Naive thymus-derived CD8-positive, alpha-beta T cell (primary cell): ENCODE results near the gene RHBDD1. TPM values are rescaled to one million over a fixed set of nuclear protein-coding genes. Genes with fewer than 3 reads are reported as not detected.

Source experiments
- ATAC-seq, 2 donors: fragments of 150-1000 bp; cut with Tn5 transposase in 1 of 2; sonication (Bioruptor Pico), chemical (Tn5 transposase) in 1 of 2; 1 replicate in 1 of 2; 2 replicates in 1 of 2; pipeline ENCODE4 v1.10.0; 2021; ENCODE audit warnings: mild to moderate bottlenecking in 2 of 2, moderate library complexity in 2 of 2
- POLR2A ChIA-PET: fragments of 350-600 bp; sonication (Branson Sonifier 250); formaldehyde crosslinking; loops from one replicate; lab custom pipeline; 2021; ENCODE audit warnings: antibody characterized with exemption; lab: Charles Lee
- DNase-seq, 10 donors: peaks; one replicate each; pipeline versions ENCODE4 v3.0.0 to v3.0.0-alpha.2; 2020 to 2022
- H3K27ac Mint-ChIP-seq, 10 donors: one replicate each; pipeline ENCODE4 v1.8.0; 2020 to 2022; ENCODE audit warnings: mild to moderate bottlenecking in 10 of 10, mixed read lengths in 10 of 10, moderate library complexity in 4 of 10, inconsistent platforms in 1 of 10
- H3K27me3 Mint-ChIP-seq, 5 donors: one replicate each; pipeline ENCODE4 v1.8.0; 2021 to 2022; ENCODE audit warnings: mixed read lengths in 5 of 5
- H3K36me3 Mint-ChIP-seq, 3 donors: one replicate each; pipeline ENCODE4 v1.8.0; 2020 to 2022; ENCODE audit warnings: mixed read lengths in 3 of 3, mild to moderate bottlenecking in 2 of 3, inconsistent platforms in 1 of 3
- H3K4me1 Mint-ChIP-seq, 4 donors: one replicate each; pipeline ENCODE4 v1.8.0; 2021 to 2022; ENCODE audit warnings: mixed read lengths in 4 of 4
- H3K4me3 Mint-ChIP-seq, 10 donors: one replicate each; pipeline ENCODE4 v1.8.0; 2020 to 2022; ENCODE audit warnings: mild to moderate bottlenecking in 10 of 10, mixed read lengths in 10 of 10, moderate library complexity in 6 of 10, inconsistent platforms in 1 of 10
- H3K9me3 Mint-ChIP-seq, 9 donors: one replicate each; pipeline ENCODE4 v1.8.0; 2020 to 2022; ENCODE audit warnings: mixed read lengths in 9 of 9, mild to moderate bottlenecking in 3 of 9, inconsistent platforms in 1 of 9, moderate library complexity in 1 of 9
- polyA plus RNA-seq, 3 donors: library from polyadenylated mRNA; unstranded; fragments of 300-500 nt; fragmentation: Illumina TruSeq; gene quantifications; one replicate each; pipeline ENCODE4 v1.2.3, GENCODE V29; 2021
- total RNA-seq, 8 experiments: library from RNA in 2 of 8; stranded (reverse) in 2 of 8; gene quantifications; one replicate each; pipeline ENCODE4 v1.2.3 and lab custom pipeline; 2021 to 2026

Gene RHBDD1
- total and polyA plus RNA-seq, 5 experiments from 2014 or later, result 13.7 to 55.6 (median 20.4) TPM

DNA sequence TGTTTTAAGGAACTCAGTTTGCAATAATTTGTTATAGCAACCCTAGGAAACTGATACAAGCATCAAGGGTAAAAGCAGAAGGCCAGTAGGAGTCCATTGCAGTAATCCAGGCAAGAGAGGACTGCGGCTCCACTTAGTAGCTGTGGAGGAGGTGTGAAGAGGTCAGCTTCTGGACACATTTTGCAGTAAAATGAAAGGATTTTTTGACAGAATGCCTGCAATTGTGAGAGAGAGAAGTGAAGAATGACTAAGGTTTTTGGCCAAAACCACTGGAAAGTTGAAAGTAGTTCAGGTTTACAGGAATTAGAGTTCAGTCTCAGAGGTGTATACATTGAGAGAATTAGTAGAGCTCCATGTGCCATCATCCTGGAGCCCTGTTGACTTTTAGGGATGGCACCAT, 129.5 kb downstream of the RHBDD1 start:
- Mint-ChIP-seq H3K4me3 (no peak overlapping the region), H3K36me3 (peaks cover 3 to 27% (median 5%) of the 10 kb centered on the region in 3 donors), H3K4me1 (peaks cover 3 to 20% (median 18%) of the 10 kb centered on the region in 4 donors), H3K27me3 (no peaks in the 10 kb centered on the region), H3K9me3 (peaks cover 0 to 3% (median 0%) of the 10 kb centered on the region in 9 donors), H3K27ac (no peak overlapping the region)
- ATAC-seq (no peak), DNase-seq (no peak)
- POLR2A ChIA-PET, result no interaction called here

DNA sequence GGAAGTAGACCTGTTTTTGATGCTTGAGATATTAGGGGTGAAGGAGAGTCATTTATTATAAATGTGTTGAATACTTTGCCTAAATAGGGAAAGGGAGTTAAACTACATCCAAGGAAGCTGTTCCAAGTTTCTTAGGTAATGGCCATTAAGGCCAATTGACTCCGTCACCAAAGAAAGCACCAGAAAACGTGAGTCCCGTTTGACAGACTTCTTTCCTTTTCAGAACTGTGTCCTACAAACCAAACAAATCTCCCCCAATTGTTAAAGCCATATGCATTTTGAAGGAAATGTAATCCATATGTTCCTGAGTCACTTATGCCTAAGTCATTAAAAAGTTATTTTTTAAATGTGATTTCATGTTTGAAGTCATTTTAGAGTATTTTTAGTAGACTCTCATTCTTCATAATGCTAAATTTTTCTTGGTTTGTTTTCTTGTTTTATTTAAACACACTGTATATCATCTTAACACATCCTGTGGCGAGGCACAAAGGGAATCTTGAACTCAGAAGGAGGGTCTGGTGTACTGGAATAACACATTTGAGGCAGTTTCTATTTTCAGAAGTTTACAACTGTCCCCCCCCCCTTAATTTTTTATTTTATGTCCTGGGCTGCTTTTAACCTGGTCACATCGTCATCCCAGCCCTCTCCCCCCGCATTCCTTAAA, 133.7 kb downstream of the RHBDD1 start:
- peaks cover 0 to 3% (median 0%) of the 10 kb centered on the region in 9 donors for H3K9me3 Mint-ChIP-seq
- H3K27me3 Mint-ChIP-seq, result no peaks in the 10 kb centered on the region
- POLR2A ChIA-PET, result no interaction called here
- H3K4me1 Mint-ChIP-seq, result peaks cover 10 to 49% (median 48%) of the 10 kb centered on the region in 4 donors
- ATAC-seq, result no peak
- peak overlapping the region in 5 of 10 donors; percentile 36 to 73 (median 66) for H3K4me3 Mint-ChIP-seq
- DNase-seq, result no peak
- H3K36me3 Mint-ChIP-seq, result peaks cover 3 to 20% (median 17%) of the 10 kb centered on the region in 3 donors
- H3K27ac Mint-ChIP-seq, result peak overlapping the region in 4 of 10 donors; percentile 32 to 85 (median 60)

DNA sequence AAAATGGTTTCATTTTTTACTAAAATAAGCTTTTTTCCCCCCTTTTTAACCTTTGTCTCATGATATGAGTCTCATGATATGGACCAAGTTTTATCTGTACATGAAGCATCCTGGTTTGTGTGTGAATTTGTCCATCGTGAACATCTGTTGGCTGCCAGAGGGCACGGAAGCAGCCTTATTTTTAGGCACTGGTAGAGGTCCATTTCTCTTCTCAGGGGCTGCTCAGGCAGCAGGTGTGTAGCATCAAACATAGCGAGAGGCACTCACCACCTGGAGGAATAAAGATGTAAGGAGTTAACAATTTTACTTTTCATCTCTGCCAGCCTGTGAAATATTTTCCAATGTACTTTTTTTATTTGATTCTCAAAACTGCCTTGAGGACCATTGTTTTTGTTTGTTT, 134.5 kb downstream of the RHBDD1 start:
- Mint-ChIP-seq H3K36me3 (peaks cover 3 to 25% (median 19%) of the 10 kb centered on the region in 3 donors), H3K4me3 (peak overlapping the region in 9 of 10 donors; percentile 36 to 73 (median 66)), H3K4me1 (peaks cover 10 to 51% (median 48%) of the 10 kb centered on the region in 4 donors), H3K27ac (peak overlapping the region; percentile 21 to 85 (median 60)), H3K9me3 (peaks cover 0 to 3% (median 0%) of the 10 kb centered on the region in 9 donors), H3K27me3 (no peaks in the 10 kb centered on the region)
- ATAC-seq, result no peak
- POLR2A ChIA-PET, result no interaction called here
- no peak for DNase-seq

DNA sequence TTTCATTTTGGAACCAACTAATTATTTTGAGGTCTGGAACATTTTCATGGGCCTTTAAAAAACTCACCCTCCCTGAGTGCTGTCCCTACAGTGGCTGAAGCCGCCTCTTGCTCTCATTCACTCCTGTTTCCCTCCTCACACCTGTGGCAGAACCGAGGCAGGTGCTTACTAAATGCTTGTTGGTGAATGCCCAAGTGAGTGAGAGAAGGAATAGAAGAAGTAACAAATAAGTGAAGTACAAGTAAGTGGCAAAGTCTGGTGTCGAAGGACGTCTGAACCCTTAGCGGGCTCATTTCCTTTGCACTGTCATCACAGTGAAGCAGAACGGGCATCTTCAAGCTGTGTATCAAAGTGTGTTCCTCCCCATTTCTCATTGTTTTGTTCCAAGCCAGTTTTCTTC, 135.2 kb downstream of the RHBDD1 start:
- Mint-ChIP-seq H3K27me3 (no peaks in the 10 kb centered on the region), H3K36me3 (peaks cover 3 to 25% (median 19%) of the 10 kb centered on the region in 3 donors), H3K27ac (peak overlapping the region; percentile 40 to 87 (median 82)), H3K9me3 (peaks cover 0 to 3% (median 0%) of the 10 kb centered on the region in 9 donors), H3K4me3 (peak overlapping the region; percentile 10 to 79 (median 44)), H3K4me1 (peaks cover 12 to 51% (median 49%) of the 10 kb centered on the region in 4 donors)
- DNase-seq (peak in 2 of 10 donors; percentile 6 to 12), ATAC-seq (peak; percentile 33 to 50)
- POLR2A ChIA-PET, result no interaction called here

GRCh38 chr2:226971770-226972169, 135.9 kb downstream of the RHBDD1 start:
- POLR2A ChIA-PET, result no interaction called here
- peaks cover 3 to 27% (median 15%) of the 10 kb centered on the region in 3 donors for H3K36me3 Mint-ChIP-seq

GRCh38 chr2:226973816-226974215, 138.0 kb downstream of the RHBDD1 start:
- Mint-ChIP-seq H3K27me3 (no peaks in the 10 kb centered on the region), H3K27ac (peak overlapping the region in 6 of 10 donors; percentile 9 to 63 (median 42)), H3K36me3 (peaks cover 0 to 32% (median 11%) of the 10 kb centered on the region in 3 donors), H3K4me3 (no peak overlapping the region), H3K9me3 (no peaks in the 10 kb centered on the region), H3K4me1 (peaks cover 19 to 60% (median 53%) of the 10 kb centered on the region in 4 donors)
- DNase-seq, result no peak
- ATAC-seq, result no peak
- POLR2A ChIA-PET, result no interaction called here

More at GRCh38 chr2:226971770-226972169, 135.9 kb downstream of the RHBDD1 start:
- H3K4me1 Mint-ChIP-seq, result peaks cover 14 to 55% (median 50%) of the 10 kb centered on the region in 4 donors
- DNase-seq (no peak), ATAC-seq (no peak)
- no peaks in the 10 kb centered on the region for H3K27me3 Mint-ChIP-seq
- peaks cover 0 to 3% (median 0%) of the 10 kb centered on the region in 9 donors for H3K9me3 Mint-ChIP-seq
- peak overlapping the region in 6 of 10 donors; percentile 26 to 79 (median 55) for H3K4me3 Mint-ChIP-seq
- peak overlapping the region in 4 of 10 donors; percentile 48 to 87 (median 83) for H3K27ac Mint-ChIP-seq

- H3K27me3 Mint-ChIP-seq, result no peaks in the 10 kb centered on the region
- peaks cover 17 to 41% (median 21%) of the 10 kb centered on the region in 4 donors for H3K4me1 Mint-ChIP-seq
- no peaks in the 10 kb centered on the region for H3K9me3 Mint-ChIP-seq
- no peak for DNase-seq
- H3K4me3 Mint-ChIP-seq, result no peak overlapping the region
- H3K27ac Mint-ChIP-seq, result no peak overlapping the region
- POLR2A ChIA-PET, result no interaction called here
- no peak for ATAC-seq
- peaks cover 0 to 37% (median 10%) of the 10 kb centered on the region in 3 donors for H3K36me3 Mint-ChIP-seq
Observed at GRCh38 chr2:226977775-226978190, 141.9 kb downstream of the RHBDD1 start.

- DNase-seq, result no peak
- Mint-ChIP-seq H3K4me1 (peaks cover 14 to 36% (median 18%) of the 10 kb centered on the region in 4 donors), H3K4me3 (no peak overlapping the region), H3K9me3 (no peaks in the 10 kb centered on the region), H3K27me3 (no peaks in the 10 kb centered on the region), H3K36me3 (peaks cover 0 to 32% (median 10%) of the 10 kb centered on the region in 3 donors), H3K27ac (peak overlapping the region in 1 of 10 donors; percentile 28)
- POLR2A ChIA-PET, result no interaction called here
- no peak for ATAC-seq
Observed at GRCh38 chr2:226978300-226978699, 142.4 kb downstream of the RHBDD1 start.

GRCh38 chr2:226979004-226979403, 143.2 kb downstream of the RHBDD1 start:
- Mint-ChIP-seq H3K9me3 (no peaks in the 10 kb centered on the region), H3K27ac (peak overlapping the region in 3 of 10 donors; percentile 9 to 53 (median 28)), H3K36me3 (peaks cover 0 to 27% (median 10%) of the 10 kb centered on the region in 3 donors), H3K4me1 (peaks cover 14 to 36% (median 19%) of the 10 kb centered on the region in 4 donors), H3K4me3 (no peak overlapping the region), H3K27me3 (no peaks in the 10 kb centered on the region)
- POLR2A ChIA-PET, result no interaction called here
- DNase-seq (no peak), ATAC-seq (no peak)

DNA sequence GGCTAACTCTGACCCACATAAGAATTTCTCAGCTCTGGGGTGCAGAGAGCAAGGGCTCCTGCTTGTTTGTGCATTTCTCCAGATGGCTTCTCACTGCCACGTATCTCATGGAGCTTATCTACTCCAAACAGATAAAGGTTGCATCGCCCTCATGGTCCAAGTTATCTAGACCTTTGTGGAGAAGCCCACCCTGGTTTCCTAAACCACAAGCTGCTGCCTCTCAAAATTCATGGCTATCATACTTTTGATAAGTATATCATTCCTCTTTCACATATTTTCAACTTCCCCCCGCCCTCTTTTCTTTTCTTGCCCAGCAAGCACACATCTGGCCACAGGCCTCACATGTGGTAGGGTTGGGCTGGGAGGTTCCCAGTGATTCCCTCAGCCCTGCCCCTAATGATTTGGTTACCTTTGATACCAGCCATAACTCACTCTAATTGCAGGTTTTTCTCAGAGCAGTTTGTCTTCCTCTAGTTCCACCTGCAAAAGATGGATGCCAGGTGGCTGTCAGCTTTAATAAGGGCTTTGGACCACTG, 146.0 kb downstream of the RHBDD1 start:
- Mint-ChIP-seq H3K36me3 (peaks cover 0 to 16% (median 7%) of the 10 kb centered on the region in 3 donors), H3K27me3 (no peaks in the 10 kb centered on the region), H3K27ac (peak overlapping the region in 6 of 10 donors; percentile 22 to 78 (median 62)), H3K9me3 (no peaks in the 10 kb centered on the region), H3K4me3 (no peak overlapping the region), H3K4me1 (peaks cover 20 to 43% (median 29%) of the 10 kb centered on the region in 4 donors)
- ATAC-seq, result no peak
- POLR2A ChIA-PET, result interaction anchor here (0.5 kb wide), 1 partner anchor 1155 kb away, joined by 3 read pairs; no protein-coding TSS in a partner anchor
- DNase-seq, result no peak

GRCh38 chr2:226983895-226984749, 148.3 kb downstream of the RHBDD1 start:
- Mint-ChIP-seq H3K36me3 (peaks cover 0 to 10% (median 6%) of the 10 kb centered on the region in 3 donors), H3K4me1 (peaks cover 15 to 31% (median 21%) of the 10 kb centered on the region in 4 donors), H3K27ac (peak overlapping the region; percentile 15 to 91 (median 69)), H3K9me3 (no peaks in the 10 kb centered on the region), H3K4me3 (peak overlapping the region in 1 of 10 donors; percentile 47), H3K27me3 (no peaks in the 10 kb centered on the region)
- DNase-seq (peak in 2 of 10 donors; percentile 0 to 5), ATAC-seq (peak in 1 of 2 donors; percentile 10)
- POLR2A ChIA-PET, result interaction anchor here (0.6 kb wide), 1 partner anchor 193 kb away, joined by 3 read pairs; no protein-coding TSS in a partner anchor
